Forelimb muscle (tissue), 1 donor: Measurements from ENCODE around the gene FYTTD1. TPM values are rescaled to one million over a fixed set of nuclear protein-coding genes. Genes with fewer than 3 reads are reported as not detected.
A peak's percentile ranks its signal among the peaks of the same experiment; 100 is the strongest.

Source experiments
- DNase-seq: peaks from one replicate; pipeline ENCODE4 v3.0.0-alpha.2; 2013; ENCODE audit warnings: low read depth
- polyA plus RNA-seq: library from polyadenylated mRNA; unstranded; fragments of 120-200 nt; gene quantifications from one replicate; pipeline ENCODE4 v1.2.1, GENCODE V29; 2013; ENCODE audit not compliant: insufficient read length

The FYTTD1 gene
- polyA plus RNA-seq, 1 donor: 71.9 TPM

DNA sequence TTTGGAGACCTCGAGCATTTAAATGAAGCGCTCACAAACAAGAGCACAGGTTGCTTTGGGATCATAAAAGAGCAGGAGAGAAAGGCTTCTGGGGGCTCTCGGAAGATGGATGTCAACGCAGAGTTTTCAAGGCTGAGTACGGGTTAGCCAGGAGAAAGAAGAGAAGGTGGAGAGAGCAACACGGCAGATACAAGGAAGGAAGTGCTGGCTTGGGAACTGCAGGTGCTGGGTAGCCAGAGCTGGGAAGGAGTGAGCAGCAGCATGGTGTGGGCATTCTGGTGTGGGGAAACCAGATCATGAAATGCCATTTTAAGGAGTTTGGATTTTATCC, 12.4 kb upstream of the FYTTD1 start:
- no peak for DNase-seq

DNA sequence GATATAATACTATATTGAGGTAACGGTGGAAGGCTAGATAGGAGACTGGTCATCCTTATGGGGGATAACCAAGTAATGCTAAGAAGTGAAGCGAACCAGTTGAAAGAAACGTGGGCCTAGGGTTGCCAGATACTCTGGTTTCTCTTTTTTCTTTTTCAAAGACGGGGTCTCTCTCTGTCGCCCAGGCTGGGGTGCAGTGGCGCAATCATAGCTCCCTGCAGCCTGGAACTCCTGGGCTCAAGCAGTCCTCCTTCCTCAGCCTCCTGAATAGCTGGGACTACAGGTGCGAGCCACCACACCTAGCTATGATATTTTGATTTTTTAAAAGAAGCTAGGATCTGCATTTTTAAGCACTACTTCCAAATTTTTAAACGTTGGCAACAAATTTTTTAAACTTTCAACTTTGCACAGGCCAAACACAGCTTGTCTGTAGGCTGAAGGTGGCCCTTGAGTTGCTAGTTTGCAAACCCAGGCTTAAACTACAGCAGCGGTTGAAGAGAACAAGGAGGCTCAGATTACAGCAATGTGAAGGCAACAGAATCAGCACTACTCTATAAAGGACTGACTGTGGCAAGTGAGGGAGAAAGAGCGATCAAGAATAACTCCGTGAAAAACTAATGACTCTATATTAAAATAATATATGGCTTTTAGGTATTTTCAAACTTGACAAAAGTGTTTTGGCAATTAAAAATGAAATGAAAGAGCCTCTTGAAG, 11.8 kb upstream of the FYTTD1 start:
- DNase-seq: no peak

DNA sequence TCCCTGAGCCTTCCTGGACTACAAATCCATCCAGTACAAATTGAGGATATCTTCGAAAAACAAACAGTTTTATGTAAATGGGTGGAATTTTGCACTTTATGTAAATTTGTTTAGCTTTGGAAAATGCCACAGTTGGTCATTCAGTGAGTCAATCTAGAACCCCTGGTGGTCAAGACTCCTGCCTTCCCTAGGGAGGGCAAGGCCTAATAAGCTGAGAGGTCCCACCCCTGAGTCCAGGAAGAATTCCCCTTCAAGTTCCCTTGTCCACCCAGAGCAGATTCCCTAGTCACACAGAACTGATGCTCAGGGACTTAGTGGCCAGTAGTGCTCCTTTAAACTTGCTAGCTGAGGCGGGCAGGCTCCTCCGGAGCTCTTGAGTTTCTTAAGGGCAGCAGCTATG, 6.9 kb upstream of the FYTTD1 start:
- no peak for DNase-seq

DNA sequence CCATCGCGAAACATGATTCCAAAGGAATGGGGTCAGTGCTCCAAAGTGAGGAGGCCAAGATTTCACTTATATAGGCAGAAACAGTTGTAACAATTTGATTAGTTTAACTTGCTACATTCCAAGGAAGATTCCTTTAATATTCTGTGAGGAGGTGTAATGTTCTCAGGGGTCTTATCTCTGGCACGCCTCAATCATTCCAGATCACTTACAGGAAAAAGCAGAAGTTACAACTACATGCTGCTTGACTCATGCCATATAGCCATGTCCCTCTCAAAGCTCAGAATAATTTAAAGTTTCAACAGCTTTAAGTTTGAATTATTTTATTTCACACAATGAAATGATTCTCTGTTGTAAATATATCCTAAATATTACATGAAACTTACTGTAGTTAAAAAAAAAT, 3.5 kb upstream of the FYTTD1 start:
- no peak for DNase-seq

DNA sequence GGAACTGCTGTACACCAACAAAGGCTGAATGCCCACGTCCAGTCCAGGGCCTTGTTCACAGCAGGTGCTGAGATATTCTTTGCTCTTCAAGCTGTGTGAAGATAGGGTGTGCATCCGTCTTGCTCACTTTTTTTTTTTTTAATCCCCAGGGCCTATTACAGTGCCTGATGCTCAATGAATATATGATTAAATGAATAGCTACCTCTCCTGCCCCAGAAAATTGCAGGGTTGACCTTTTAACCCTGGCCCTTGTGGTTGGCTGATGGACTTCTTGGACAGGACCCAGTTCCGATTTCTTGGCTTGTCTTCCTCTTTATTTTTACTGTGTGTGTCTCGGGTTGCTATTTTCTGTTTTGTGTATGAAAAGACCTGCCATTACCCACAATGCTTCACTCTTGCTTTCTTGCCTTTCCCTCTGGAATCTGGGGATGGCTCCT, 2.9 kb upstream of the FYTTD1 start:
- DNase-seq: no peak

DNA sequence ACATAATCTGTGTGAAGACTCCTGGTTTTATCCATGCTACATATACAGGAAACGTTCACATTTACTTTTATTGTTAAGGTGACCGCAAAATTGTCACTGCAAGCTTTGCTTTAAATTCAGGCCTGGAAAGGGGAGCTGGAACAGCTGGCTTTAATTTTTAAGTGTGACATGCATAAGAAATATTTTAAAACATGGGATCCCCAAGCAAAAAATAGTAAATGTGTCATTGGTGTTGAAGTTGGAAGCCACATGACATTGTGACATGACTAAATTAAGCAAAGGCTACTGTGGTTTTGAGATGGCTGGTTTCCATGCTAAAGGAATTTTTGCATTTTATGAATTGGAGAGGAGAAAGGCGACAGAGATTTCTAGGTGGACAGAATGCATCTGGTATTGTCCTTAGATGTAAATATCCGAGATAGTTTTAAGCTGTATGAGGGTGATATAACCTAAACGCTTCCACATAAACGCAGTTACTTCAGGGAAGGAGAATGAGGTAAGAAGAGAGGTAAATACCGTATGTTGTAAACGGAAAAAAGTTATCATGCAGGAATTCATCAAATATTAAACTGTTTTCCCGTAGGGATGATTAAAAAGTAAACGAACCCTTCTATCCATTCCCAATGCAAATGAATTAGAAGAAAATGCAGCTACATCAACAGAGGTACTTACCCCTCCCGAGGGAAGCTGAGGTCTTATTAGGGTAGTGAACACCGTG, 927 bp upstream of the FYTTD1 start:
- no peak for DNase-seq

DNA sequence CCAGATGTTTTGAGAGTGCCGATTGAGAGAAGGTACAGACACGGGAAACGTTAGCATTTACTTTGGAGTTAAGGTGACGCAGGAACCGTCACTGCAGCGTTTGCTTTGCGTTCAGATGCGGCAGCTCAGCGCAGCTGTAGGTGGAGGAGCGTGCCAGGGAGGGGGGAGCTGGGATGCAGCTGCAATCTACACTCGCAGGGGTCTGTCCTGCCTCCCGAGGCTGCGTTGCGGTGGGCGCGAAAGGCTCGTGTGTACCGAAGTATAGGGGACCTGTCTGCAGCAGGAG, 425 bp upstream of the FYTTD1 start:
- DNase-seq: no peak

DNA sequence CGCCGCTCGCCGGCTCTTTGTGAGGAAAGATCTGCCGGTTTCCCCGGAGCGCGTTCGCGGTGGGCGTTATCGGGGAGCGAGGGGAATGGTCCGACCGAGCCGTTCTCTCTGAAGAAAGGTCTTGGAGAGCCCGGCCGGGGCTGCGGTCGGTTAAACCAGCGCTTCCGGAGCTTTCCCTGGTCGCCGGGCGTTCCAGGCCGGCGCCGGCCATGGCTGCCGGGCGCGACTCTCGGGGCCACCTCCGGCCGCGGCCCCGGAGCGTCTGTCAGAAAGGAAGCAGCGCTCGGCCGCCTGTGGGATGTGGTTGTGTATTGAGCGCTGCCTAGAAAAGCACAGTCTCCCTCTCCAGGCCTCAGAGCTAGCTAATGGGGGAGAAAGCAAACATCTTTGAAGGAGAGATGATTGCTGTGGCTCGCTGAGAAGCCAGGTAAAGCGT, 731 bp downstream of the FYTTD1 start:
- no peak for DNase-seq

DNA sequence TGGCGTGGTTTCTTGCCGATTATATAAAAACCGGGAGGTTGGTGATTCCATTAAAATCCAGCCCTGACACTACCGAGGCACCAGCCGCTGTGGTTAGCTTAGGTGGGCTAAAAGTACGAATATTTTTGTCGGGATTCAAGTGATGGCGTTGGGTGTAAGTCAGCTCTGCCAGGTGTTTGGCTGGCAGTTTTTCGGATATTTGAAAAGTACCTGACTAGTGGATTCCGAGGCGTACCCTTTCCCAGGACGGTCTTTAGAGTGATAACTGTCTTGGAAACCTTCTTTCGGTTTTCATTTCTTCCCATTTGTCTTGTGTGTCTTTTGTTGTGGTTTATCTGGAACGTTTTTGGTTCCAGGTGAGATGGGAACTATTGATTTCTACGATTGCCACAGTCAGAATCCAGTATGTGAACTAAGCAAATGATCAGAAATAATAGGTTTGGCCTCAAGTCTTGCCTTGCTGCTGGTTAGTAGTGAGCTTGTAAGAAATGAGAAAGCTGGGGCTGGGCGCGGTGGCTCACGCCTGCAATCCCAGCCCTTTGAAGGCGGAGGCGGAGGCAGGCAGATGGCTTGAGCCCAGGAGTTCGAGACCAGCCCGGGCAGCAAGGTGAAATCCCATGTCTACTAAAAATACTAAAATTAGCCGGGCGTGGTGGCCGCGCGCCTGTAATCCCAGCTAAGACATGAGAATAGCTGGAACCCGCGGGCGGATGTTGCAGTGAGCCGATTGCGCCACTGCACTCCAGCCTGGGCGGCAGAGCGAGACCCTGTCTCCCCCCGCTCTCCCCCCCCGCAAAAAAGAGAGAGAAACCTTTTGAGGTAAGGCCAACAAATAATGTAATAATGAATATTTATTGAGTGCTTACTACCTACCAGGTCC, 1.4 kb downstream of the FYTTD1 start:
- no peak for DNase-seq

DNA sequence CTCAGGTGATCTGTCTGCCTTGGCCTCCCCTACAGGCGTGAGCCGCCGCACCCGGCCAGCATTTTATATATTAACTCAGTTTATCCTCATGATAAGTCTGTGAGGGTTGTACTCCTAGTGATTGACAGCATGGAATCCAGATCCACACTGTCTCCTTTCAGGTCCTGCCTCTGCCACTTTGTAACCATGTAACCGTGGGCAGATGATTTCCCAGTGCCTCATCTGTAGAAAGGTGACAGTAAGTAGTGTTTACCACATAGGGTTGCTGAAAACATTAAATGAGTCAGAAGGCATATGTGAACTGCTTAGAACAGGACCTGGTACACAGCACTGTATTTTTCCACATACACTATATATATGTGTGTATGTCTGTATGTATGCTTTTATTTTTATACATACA, 2.4 kb downstream of the FYTTD1 start:
- DNase-seq: no peak

DNA sequence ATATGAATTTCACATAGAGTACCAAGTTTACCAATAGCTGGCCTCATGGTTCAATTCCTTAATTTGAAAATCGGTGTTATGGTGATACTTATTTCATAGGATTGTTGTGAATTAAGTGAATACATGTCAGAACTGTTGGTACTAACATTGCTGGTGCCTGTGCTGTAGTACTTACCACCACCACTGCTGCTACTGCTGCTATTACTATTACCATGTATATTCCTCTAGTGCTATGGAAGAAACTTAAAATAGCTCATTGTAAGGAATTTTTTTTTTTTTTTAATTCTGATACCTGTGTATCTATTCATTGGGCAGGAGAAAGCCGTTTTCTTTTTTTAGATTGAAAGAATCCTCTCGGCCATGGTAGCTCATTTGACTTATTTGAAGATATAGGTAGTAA, 3.6 kb downstream of the FYTTD1 start:
- no peak for DNase-seq

DNA sequence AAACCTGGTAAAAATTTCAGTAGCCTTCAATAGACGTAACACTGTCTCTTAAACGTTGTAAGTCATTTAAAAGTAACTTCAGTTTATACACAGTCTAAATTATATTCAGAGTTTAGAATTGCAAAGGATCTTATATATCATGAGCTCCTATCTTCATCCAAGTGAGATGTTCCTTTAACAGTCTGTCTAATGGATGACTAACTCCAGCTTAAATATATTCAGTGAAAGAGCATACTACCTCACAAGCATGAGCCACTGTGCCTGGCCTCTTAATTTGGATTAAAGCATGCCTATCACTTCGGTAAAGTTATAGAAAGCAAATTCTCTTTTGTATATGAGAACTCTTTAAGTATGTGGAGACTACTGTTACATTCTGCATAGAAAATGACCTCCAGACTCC, 7.0 kb downstream of the FYTTD1 start:
- no peak for DNase-seq

DNA sequence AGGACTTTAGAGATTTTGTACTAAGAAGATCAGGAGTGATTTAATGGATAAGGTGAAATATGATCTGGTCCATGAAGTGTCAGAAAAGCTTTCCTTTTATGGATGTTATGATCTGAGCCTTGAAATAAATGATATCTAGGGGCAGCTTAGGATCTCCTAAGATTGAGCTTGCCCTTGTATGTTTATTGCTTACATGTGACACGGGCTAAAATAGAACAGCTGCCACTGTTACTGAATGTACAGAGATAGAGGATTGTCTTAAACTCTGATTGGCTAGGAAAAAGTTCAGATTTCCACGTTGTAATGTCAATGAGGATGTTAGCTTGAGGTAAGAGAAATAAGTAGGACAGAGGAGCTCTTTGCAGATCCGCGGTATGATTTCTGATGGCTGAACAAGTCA, 8.8 kb downstream of the FYTTD1 start:
- DNase-seq: no peak

DNA sequence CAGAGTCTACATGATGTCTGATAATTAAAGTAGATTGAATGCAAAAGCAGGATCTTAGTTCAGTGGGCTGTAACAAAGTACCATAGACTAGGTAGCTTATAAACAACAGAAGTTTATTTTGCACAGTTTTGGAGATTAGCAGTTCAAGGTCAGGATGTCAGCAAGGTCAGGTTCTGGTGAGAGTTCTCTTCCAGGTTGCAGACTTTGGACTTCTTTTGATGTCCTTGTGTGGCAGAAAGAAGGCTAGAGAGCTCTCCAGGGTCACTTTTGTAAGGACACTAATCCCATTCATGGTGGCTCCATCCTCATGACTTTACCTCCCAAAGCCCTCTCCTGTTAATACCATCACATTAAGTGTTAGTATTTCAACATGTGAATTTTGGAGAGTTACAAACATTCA, 12.1 kb downstream of the FYTTD1 start:
- no peak for DNase-seq

DNA sequence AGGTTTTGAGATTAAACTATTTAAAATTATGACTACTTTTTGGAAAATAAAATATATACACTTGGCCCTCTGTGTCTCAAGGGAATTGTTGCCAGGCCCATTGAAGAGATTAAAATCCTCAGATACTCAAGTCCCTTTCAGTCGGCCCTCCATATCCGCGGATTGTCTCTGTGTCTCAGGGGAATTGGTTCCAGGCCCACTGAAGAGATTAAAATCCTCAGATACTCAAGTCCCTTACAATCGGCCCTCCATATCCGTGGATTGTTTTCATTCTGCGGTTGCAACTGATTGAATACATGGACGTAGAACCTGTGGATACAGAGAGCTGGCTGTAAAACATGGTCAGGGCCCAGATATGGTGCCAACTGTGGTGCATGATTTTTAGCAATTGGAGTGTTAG, 25.6 kb downstream of the FYTTD1 start:
- no peak for DNase-seq

DNA sequence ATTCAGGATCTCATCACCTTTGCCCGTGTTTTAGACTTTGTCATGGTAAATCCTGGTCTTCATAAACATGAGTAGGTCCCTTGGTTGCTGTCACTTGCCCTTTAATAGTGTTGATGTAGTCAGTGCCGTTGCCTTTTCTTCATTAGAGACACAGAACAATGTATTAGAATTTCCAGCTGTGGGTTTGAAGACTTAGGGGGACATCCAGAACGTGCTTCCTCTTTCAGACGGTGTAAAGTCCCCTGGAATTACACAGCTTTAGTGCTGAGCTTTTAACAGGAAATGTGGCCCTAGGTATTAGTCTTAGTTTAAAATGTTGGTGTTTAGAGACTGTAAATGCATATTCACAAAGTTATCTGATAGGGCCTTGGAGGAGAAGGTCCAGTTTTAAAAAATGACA, 32.5 kb downstream of the FYTTD1 start:
- no peak for DNase-seq

DNA sequence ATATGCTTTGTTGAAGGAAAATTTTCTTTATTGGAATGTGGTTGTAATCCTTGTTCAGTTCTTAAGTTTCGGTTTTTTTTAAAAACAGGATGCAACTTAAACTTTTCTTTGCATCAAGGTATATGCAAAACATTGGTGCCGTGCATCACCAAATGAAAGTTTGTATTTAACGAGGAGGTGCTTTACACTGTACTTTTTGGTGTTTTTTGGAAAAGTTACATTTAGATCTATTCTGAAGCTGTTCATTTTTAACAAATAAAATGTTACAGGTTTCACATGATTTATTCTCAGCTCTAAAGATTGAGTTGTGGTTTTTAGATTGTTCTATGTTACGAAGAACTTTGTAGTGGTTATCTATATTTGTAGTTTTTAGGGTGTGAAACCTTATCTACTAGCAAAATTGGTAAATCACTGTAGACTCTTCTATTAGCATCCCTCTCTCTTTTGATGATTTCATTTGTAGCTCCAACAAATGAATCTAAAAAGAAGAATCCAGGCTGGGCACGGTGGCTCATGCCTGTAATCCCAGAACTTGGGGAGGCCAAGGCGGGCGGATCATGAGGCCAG, 34.4 kb downstream of the FYTTD1 start:
- no peak for DNase-seq

DNA sequence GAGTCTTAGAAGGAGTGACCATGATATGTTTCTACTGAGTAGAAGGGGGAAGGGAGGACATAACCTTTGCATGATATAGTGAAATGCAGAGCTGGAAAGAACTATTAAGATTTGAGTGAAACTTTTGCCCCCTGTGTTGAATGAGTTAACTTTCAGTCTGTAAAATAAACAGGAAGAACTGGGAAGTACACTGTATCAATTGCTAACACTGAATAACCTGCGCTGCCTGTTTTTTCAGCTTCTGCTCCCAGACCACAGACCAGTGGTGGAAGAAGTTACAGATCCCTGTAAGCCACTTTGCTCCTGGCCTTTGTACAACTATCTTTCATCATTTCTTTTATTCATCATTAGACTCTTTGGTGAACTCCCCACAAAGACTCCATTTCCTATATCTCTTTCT, 37.7 kb downstream of the FYTTD1 start:
- DNase-seq: no peak

DNA sequence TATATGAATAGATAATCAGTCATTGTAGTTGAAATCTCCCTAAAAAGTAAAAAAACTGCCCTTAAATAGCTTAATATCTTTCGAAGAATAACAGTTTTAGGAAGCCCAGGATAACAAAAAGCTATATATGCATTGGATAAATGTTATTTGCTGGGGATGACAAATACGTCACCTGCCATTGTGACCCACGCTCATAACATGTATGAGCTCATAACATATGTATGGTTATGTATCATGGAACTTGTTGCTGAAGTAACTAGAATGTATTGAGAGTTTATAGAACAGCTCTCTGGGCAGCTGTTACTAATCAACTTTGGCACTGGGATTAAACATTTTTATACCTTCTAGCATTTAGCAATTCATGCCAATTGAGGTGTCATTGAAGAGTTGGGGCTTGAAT, 39.6 kb downstream of the FYTTD1 start:
- no peak for DNase-seq

DNA sequence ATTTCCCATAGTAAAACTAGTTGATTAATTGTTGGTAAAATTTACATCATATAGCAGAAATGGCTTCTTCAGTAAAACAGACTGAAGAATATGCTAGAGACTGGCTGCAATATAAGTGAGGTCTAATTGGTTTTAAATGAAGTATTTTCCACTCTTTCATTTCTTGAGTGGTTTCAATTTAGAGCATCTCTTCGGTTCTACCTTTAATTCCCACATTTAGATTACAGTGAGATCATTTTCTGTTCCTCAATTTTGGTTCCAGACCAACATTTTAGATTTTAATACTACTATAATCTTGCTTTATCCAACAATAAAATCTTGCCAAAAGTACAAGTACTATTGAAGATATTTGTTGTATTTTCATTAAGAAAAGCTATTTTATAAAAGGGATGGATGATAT, 40.4 kb downstream of the FYTTD1 start:
- DNase-seq: no peak

DNA sequence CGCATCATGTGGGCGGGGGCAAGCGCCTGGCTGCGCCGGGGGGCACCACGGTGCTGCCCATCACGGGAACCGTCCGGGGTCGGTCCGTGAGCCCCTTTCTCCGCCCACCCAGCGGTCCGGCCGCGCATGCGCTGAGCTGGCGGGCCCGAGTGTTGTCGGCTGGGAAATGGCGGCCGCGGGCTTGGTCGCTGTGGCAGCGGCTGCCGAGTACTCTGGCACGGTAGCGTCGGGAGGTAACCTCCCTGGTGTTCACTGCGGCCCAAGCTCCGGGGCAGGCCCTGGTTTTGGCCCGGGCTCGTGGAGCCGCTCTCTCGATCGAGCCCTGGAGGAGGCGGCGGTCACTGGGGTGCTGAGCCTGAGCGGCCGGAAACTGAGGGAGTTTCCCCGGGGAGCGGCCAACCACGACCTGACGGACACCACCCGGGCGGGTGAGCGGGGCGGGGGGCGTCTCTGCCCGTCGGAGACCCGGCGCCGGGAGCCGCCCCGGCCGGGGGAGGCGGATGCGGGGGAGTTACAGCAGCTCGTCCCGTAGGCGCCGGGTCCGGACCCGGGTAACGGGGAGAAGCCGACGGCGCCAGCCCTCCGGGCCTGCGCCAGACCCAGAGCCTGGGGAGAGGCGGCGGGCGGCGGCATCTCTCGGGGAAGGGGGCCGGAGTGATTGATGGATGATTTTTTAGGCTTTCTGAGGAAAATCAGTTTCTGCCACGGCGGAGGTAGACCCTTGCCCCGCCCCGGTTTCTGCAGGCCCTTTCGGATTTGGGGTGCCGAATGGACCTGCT, 41.6 kb downstream of the FYTTD1 start, which contains the start of gene LRCH3:
LRCH3 (plus strand) TSS at position 142 of the 779 bp plus-strand sequence; CDS start at position 167, 25 bp downstream.
- peak; percentile 39 for DNase-seq
